Astrocyte (in vitro differentiated cells and primary cell): ENCODE measurements around the gene TK1.

Experiments
- EZH2 ChIP-seq: IDR thresholded peaks from 2 replicates; pipeline ENCODE4 v1.6.1; 2012; ENCODE audit warnings: mild to moderate bottlenecking, low read length, inconsistent platforms; ENCODE audit not compliant: insufficient read depth
- TF ChIP-seq, protein P1 (sequence below): IDR thresholded peaks from 2 replicates; pipeline ENCODE4 v1.5.1; 2011; ENCODE audit warnings: low read depth, mild to moderate bottlenecking, inconsistent platforms, low read length, moderate library complexity; ENCODE audit not compliant: insufficient read depth

DNA sequence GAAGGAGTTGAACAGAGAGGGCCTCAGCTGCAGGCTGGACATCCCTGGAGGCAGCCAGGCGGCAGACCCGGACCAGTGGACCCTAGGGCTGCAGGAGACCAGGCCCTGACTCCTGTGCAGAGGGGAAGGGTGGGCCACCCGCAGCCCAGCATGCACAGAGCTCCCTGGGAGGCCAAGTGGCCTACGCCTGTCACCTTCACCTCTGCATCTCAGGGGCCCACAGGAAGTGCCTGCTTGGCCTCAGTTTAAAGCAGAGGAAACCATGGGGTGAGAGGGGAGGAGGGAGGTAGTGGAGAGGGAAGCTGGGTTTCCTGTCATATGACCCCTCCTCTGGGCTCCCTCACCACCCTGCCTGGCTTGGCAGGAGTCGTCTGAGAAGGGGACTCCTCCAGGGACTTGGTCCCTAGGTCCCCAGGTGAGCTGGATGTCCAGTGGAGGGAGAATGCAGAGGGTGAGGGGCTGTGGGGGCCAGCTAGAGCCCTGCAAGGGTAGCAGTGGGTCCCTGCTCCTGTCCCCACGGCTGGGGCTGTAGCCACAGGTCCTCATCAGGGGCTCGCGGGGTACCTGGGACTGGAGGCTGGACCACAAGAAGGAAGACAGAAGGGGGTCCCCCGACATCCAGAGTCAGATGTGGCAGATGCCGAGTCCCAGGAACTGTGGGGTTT lies 56.3 kb downstream of the TK1 start, which contains the start of gene TMC8:
- TF ChIP-seq, protein P1, sequence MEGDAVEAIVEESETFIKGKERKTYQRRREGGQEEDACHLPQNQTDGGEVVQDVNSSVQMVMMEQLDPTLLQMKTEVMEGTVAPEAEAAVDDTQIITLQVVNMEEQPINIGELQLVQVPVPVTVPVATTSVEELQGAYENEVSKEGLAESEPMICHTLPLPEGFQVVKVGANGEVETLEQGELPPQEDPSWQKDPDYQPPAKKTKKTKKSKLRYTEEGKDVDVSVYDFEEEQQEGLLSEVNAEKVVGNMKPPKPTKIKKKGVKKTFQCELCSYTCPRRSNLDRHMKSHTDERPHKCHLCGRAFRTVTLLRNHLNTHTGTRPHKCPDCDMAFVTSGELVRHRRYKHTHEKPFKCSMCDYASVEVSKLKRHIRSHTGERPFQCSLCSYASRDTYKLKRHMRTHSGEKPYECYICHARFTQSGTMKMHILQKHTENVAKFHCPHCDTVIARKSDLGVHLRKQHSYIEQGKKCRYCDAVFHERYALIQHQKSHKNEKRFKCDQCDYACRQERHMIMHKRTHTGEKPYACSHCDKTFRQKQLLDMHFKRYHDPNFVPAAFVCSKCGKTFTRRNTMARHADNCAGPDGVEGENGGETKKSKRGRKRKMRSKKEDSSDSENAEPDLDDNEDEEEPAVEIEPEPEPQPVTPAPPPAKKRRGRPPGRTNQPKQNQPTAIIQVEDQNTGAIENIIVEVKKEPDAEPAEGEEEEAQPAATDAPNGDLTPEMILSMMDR, result no peak
- TF ChIP-seq EZH2, result no peak
